CD14-positive monocyte (primary cell): ENCODE data around the gene NSD1. TPM values are rescaled to one million over a fixed set of nuclear protein-coding genes. Genes with fewer than 3 reads are reported as not detected.

Experiments used
- DNase-seq, 3 donors: peaks; one replicate each; pipeline ENCODE4 v3.0.0-alpha.2; 2011 to 2022
- H2AFZ ChIP-seq: 2 replicates; pipeline ENCODE4 v1.6.0; 2012; ENCODE audit warnings: mild to moderate bottlenecking, low read depth, low read length, inconsistent platforms; ENCODE audit not compliant: insufficient read depth, poor library complexity, severe bottlenecking
- H3K27ac ChIP-seq, 2 donors: 1 replicate in 1 of 2; 2 replicates in 1 of 2; pipeline ENCODE4 v1.5.1; 2012 to 2013; ENCODE audit warnings: low read length in 2 of 2, control low read depth in 1 of 2, inconsistent platforms in 1 of 2, low read depth in 1 of 2, mild to moderate bottlenecking in 1 of 2
- H3K27me3 ChIP-seq, 2 donors: one replicate each; pipeline versions ENCODE4 v1.6.0 to v1.6.1; 2011 to 2013; ENCODE audit warnings: low read length in 2 of 2; ENCODE audit not compliant: control insufficient read depth in 2 of 2, insufficient read depth in 2 of 2
- H3K36me3 ChIP-seq, 2 donors: replicated peaks in 1 of 2; 1 replicate in 1 of 2; 2 replicates in 1 of 2; pipeline versions ENCODE4 v1.5.1 to v1.6.1; 2012 to 2013; ENCODE audit warnings: low read length in 2 of 2, control low read depth in 1 of 2, inconsistent platforms in 1 of 2, mild to moderate bottlenecking in 1 of 2; ENCODE audit not compliant: insufficient read depth in 2 of 2, control insufficient read depth in 1 of 2
- H3K4me1 ChIP-seq, 2 donors: 1 replicate in 1 of 2; 2 replicates in 1 of 2; pipeline versions ENCODE4 v1.5.1 to v1.6.1; 2012 to 2013; ENCODE audit warnings: low read length in 2 of 2, control low read depth in 1 of 2, inconsistent platforms in 1 of 2, mild to moderate bottlenecking in 1 of 2, moderate library complexity in 1 of 2; ENCODE audit not compliant: insufficient read depth in 2 of 2, control insufficient read depth in 1 of 2
- H3K4me2 ChIP-seq: replicated peaks from 2 replicates; pipeline ENCODE3; 2012; ENCODE audit warnings: low read length, moderate library complexity, mild to moderate bottlenecking; ENCODE audit not compliant: poor library complexity, severe bottlenecking; ENCODE audit errors: extremely low read depth
- H3K4me3 ChIP-seq, 3 experiments: fragments of 200-600 bp in 1 of 3; sonication (generic) in 1 of 3; replicated peaks in 1 of 3; 1 replicate in 2 of 3; 2 replicates in 1 of 3; pipeline ENCODE4 v1.5.1; 2011 to 2013; ENCODE audit warnings: low read length in 3 of 3, mild to moderate bottlenecking in 3 of 3, control low read depth in 2 of 3, low read depth in 2 of 3, inconsistent platforms in 1 of 3, moderate library complexity in 1 of 3
- H3K79me2 ChIP-seq: 2 replicates; pipeline ENCODE4 v1.6.0; 2012; ENCODE audit warnings: mild to moderate bottlenecking, control low read depth, inconsistent platforms, low read length, moderate library complexity; ENCODE audit not compliant: insufficient read depth
- H3K9ac ChIP-seq: 2 replicates; pipeline ENCODE4 v1.6.0; 2017; ENCODE audit warnings: low read length, mild to moderate bottlenecking; ENCODE audit not compliant: insufficient read depth, poor library complexity, severe bottlenecking
- H3K9me3 ChIP-seq, 2 donors: replicated peaks in 1 of 2; 1 replicate in 1 of 2; 2 replicates in 1 of 2; pipeline versions ENCODE4 v1.5.1 to v1.6.1; 2012 to 2013; ENCODE audit warnings: low read length in 2 of 2, control low read depth in 1 of 2; ENCODE audit not compliant: control insufficient read depth in 1 of 2, insufficient read depth in 1 of 2
- H4K20me1 ChIP-seq: 2 replicates; pipeline ENCODE4 v1.6.0; 2012; ENCODE audit warnings: mild to moderate bottlenecking, low read length, control low read depth, moderate library complexity; ENCODE audit not compliant: insufficient read depth
- H3K27ac Mint-ChIP-seq, 7 donors: one replicate each; pipeline ENCODE4 v1.8.0; 2020; ENCODE audit warnings: mild to moderate bottlenecking in 7 of 7, mixed read lengths in 7 of 7, moderate library complexity in 6 of 7, inconsistent platforms in 2 of 7
- H3K27me3 Mint-ChIP-seq, 3 donors: one replicate each; pipeline ENCODE4 v1.8.0; 2021 to 2022; ENCODE audit warnings: low read depth in 3 of 3, mild to moderate bottlenecking in 3 of 3, mixed read lengths in 3 of 3, moderate library complexity in 3 of 3, inconsistent platforms in 1 of 3
- H3K36me3 Mint-ChIP-seq, 2 donors: one replicate each; pipeline ENCODE4 v1.8.0; 2020; ENCODE audit warnings: mixed read lengths in 2 of 2, inconsistent platforms in 1 of 2, mild to moderate bottlenecking in 1 of 2
- H3K4me1 Mint-ChIP-seq: one replicate; pipeline ENCODE4 v1.8.0; 2020; ENCODE audit warnings: mild to moderate bottlenecking, mixed read lengths
- H3K4me3 Mint-ChIP-seq, 2 donors: one replicate each; pipeline ENCODE4 v1.8.0; 2020; ENCODE audit warnings: mild to moderate bottlenecking in 2 of 2, mixed read lengths in 2 of 2, moderate library complexity in 1 of 2
- H3K9me3 Mint-ChIP-seq, 7 donors: one replicate each; pipeline ENCODE4 v1.8.0; 2020 to 2022; ENCODE audit warnings: mixed read lengths in 7 of 7, mild to moderate bottlenecking in 6 of 7, moderate library complexity in 6 of 7, inconsistent platforms in 2 of 7
- CTCF ChIP-seq: fragments of 200-600 bp; IDR thresholded peaks from one replicate; pipeline ENCODE4 v1.8.0; 2022; ENCODE audit warnings: antibody characterized with exemption, mild to moderate bottlenecking
- WGBS: methylation state at CpG from one replicate; pipeline ENCODE4 v1.1.5; 2013; ENCODE audit warnings: missing lambda C conversion rate; ENCODE audit not compliant: insufficient coverage; 5-methylcytosine and 5-hydroxymethylcytosine counted together
- intact Hi-C, 2 donors: fragments of 100-400 bp; cut with micrococcal nuclease; formaldehyde crosslinking; loops; one replicate each; pipeline versions ENCODE4 v1.15.0 to v1.15.1; 2023
- polyA plus RNA-seq, 3 donors: library from polyadenylated mRNA; depleted of rRNA in 1 of 3; unstranded in 2 of 3; stranded (reverse) in 1 of 3; fragments of 300-500 nt in 2 of 3; fragments of >200 nt in 1 of 3; fragmentation: Illumina TruSeq in 2 of 3; gene quantifications; 1 replicate in 2 of 3; 2 replicates in 1 of 3; pipeline ENCODE4 v1.2.3, GENCODE V29; 2012 to 2021

The NSD1 gene
- polyA plus RNA-seq, 3 donors, result 12.6 to 31.9 (median 19.0) TPM

- Histone ChIP-seq H4K20me1 (peaks cover 27% of the 10 kb centered on the region), H3K4me1 (peaks cover 19 to 31% of the 10 kb centered on the region in 2 donors), H3K4me2 (no peak overlapping the region), H3K79me2 (peaks cover 25% of the 10 kb centered on the region), H3K36me3 (no peaks in the 10 kb centered on the region), H3K27me3 (no peaks in the 10 kb centered on the region), H3K9ac (no peak overlapping the region), H3K4me3 (no peak overlapping the region), H3K27ac (no peak overlapping the region), H3K9me3 (peaks cover 4 to 8% of the 10 kb centered on the region in 2 donors), H2AFZ (no peak overlapping the region)
- Mint-ChIP-seq H3K36me3 (peaks cover 16 to 38% of the 10 kb centered on the region in 2 donors), H3K9me3 (peaks cover 7 to 12% (median 10%) of the 10 kb centered on the region in 7 donors), H3K4me1 (peaks cover 36% of the 10 kb centered on the region), H3K4me3 (no peak overlapping the region), H3K27ac (peak overlapping the region in 2 of 7 donors; percentile 57 to 69), H3K27me3 (peaks cover 0 to 4% (median 2%) of the 10 kb centered on the region in 3 donors)
- intact Hi-C loops, result loop anchor here (10.0 kb wide), 2 partner anchors 187 to 277 kb away; partner anchors contain the start of genes DOK3 (in 1 of the 2) and TMED9 (in 1 of the 2)
- peak; percentile 65 to 79 (median 71) for DNase-seq
- WGBS, result 52% methylated on average over 6 of the region's 7 CpGs
- TF ChIP-seq CTCF, result peak; percentile 91
These were observed 184.4 kb downstream of the NSD1 start for GRCh38 chr5:177317959-177318377.

GRCh38 chr5:177319913-177320588 lies 186.5 kb downstream of the NSD1 start:
- H3K27ac ChIP-seq, result no peak overlapping the region
- H4K20me1 ChIP-seq, result peaks cover 20% of the 10 kb centered on the region
- H3K4me1 Mint-ChIP-seq, result peaks cover 39% of the 10 kb centered on the region
- H3K27me3 Mint-ChIP-seq, result peaks cover 0 to 3% (median 2%) of the 10 kb centered on the region in 3 donors
- 77% methylated on average over 11 of the region's 14 CpGs for WGBS
- no peak overlapping the region for H3K4me3 ChIP-seq
- no peak overlapping the region for H2AFZ ChIP-seq
- peak in 2 of 3 donors; percentile 37 to 52 for DNase-seq
- no peak for TF ChIP-seq CTCF
- intact Hi-C loops, result loop anchor here (10.0 kb wide), 2 partner anchors 185 to 275 kb away; partner anchors contain the start of genes DOK3 (in 1 of the 2) and TMED9 (in 1 of the 2)
- H3K9me3 ChIP-seq, result peaks cover 4 to 8% of the 10 kb centered on the region in 2 donors
- H3K4me2 ChIP-seq, result no peak overlapping the region
- H3K4me1 ChIP-seq, result peaks cover 15 to 33% of the 10 kb centered on the region in 2 donors
- peak overlapping the region in 4 of 7 donors; percentile 25 to 81 (median 38) for H3K27ac Mint-ChIP-seq
- peak overlapping the region in 1 of 2 donors; percentile 5 for H3K4me3 Mint-ChIP-seq
- H3K36me3 ChIP-seq, result no peaks in the 10 kb centered on the region
- peaks cover 7 to 12% (median 10%) of the 10 kb centered on the region in 7 donors for H3K9me3 Mint-ChIP-seq
- peaks cover 22 to 44% of the 10 kb centered on the region in 2 donors for H3K36me3 Mint-ChIP-seq
- H3K27me3 ChIP-seq, result no peaks in the 10 kb centered on the region
- H3K79me2 ChIP-seq, result peaks cover 5% of the 10 kb centered on the region
- H3K9ac ChIP-seq, result no peak overlapping the region
